HG03442 (cell line): ENCODE results near the gene C15orf61.

ENCODE experiments used
- ATAC-seq: cut with Tn5 transposase; IDR thresholded peaks from one replicate; pipeline ENCODE4 v1.9.1; 2021; ENCODE audit warnings: mild to moderate bottlenecking, moderate library complexity; ENCODE audit not compliant: unreplicated experiment

Gene C15orf61

DNA sequence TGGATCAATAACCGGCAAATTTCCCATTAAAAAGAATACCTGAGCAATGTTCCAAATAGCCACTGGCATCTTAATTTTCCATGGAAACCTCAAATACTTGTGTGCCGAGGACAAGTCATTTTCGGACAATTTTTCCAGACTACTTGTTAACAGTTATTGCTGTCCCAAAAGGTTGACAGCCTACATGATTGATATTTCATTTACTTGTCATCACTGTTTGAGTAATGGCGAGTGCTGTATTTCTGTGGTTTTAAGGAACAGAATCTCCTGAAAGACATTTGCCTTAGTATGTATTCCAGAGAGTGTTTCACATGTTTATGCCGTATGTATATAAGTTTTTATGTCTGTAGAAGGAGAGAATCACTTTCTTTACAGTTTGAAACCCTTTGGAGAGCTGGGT is 58.2 kb downstream of the C15orf61 start:
- no peak for ATAC-seq
